ENCODE results near the gene PODXL.

PODXL gene

GRCh38 chr7:131602304-131602993, 46.0 kb upstream of the PODXL start:
- TF ChIP-seq, protein P1, sequence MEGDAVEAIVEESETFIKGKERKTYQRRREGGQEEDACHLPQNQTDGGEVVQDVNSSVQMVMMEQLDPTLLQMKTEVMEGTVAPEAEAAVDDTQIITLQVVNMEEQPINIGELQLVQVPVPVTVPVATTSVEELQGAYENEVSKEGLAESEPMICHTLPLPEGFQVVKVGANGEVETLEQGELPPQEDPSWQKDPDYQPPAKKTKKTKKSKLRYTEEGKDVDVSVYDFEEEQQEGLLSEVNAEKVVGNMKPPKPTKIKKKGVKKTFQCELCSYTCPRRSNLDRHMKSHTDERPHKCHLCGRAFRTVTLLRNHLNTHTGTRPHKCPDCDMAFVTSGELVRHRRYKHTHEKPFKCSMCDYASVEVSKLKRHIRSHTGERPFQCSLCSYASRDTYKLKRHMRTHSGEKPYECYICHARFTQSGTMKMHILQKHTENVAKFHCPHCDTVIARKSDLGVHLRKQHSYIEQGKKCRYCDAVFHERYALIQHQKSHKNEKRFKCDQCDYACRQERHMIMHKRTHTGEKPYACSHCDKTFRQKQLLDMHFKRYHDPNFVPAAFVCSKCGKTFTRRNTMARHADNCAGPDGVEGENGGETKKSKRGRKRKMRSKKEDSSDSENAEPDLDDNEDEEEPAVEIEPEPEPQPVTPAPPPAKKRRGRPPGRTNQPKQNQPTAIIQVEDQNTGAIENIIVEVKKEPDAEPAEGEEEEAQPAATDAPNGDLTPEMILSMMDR (IDR thresholded peaks at IDR 0.05): no peak
- Histone ChIP-seq H3K9me3 (no peaks in the 10 kb centered on the region), H3K4me3 (no peak overlapping the region), H3K4me1 (no peaks in the 10 kb centered on the region), H3K36me3 (no peaks in the 10 kb centered on the region), H3K27me3 (peaks cover 0 to 15% of the 10 kb centered on the region in 2 donors), H3K27ac (no peak overlapping the region)
- no peak for DNase-seq
- intact Hi-C loops (cut with DNase I; ENCODE audit: low total_unique reads): no loop called here

DNA sequence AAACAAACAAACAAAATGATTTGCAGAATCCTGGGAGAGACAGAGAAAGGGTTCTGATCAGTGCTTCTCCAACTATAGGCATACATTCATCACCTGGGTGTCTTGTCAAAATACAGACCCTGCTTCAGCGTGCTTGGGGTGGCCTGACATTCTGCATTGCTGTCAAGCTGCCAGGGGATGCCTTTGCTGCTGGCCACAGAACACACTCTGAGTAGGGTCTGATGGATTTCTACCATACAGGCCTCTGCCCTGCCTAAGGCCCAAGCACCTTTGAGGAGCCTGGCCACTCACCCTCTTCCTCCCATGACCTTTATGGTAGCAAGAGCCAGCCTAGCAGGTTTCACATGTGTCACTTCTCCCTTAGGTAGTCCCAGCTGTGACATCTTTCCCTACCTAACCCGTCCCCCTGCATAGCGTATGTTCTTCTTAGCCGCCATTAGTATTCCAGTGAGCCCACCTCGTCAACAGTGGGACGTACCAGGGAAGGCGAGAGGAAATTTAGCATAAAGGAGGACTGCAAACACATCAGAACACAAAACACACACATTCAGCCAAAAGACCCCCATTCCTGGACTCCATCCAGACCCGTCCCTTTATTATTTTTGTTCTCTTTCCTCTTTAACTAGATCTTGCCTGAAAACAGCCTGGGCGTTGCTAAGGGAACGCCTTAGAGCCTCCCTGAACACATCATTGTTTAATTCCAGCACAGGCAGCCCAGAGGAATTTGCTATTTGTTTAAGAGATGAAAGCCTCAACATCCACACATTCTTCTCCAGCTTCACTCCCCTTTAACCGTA, 43.9 kb upstream of the PODXL start:
- H3K36me3 ChIP-seq: no peaks in the 10 kb centered on the region
- H3K4me3 ChIP-seq: no peak overlapping the region
- TF ChIP-seq, protein P1 (IDR thresholded peaks at IDR 0.05): no peak
- DNase-seq: no peak
- no peak overlapping the region for H3K27ac ChIP-seq
- peaks cover 0 to 1% of the 10 kb centered on the region in 2 donors for H3K27me3 ChIP-seq
- H3K9me3 ChIP-seq: no peaks in the 10 kb centered on the region
- intact Hi-C loops (cut with DNase I; ENCODE audit: low total_unique reads): no loop called here
- H3K4me1 ChIP-seq: no peaks in the 10 kb centered on the region

GRCh38 chr7:131596785-131597184, 40.4 kb upstream of the PODXL start:
- H3K27me3 ChIP-seq: peaks cover 0 to 4% of the 10 kb centered on the region in 2 donors
- no peaks in the 10 kb centered on the region for H3K9me3 ChIP-seq
- H3K36me3 ChIP-seq: no peaks in the 10 kb centered on the region
- no peaks in the 10 kb centered on the region for H3K4me1 ChIP-seq
- no peak overlapping the region for H3K27ac ChIP-seq
- intact Hi-C loops (cut with DNase I; ENCODE audit: low total_unique reads): no loop called here
- no peak for DNase-seq
- TF ChIP-seq, protein P1 (IDR thresholded peaks at IDR 0.05): no peak
- no peak overlapping the region for H3K4me3 ChIP-seq

DNA sequence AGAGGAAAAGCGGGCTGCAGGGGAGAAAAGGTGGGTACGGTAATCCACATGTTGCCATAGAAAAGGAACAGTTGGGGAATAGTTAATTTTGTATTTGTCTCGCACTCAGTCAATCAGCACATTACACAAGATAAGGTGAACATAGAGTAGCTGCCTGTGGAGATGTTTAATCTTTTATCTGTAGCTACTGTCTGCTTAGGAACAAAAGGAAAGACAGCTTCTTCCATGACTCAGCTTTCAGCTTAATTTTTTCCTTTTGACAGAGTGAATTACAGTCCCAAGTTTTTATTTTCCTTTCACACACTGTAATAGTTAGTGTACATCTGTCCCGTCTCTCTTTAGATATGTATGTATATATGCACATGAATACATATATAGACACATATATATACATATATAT, 39.3 kb upstream of the PODXL start:
- no peaks in the 10 kb centered on the region for H3K36me3 ChIP-seq
- H3K27me3 ChIP-seq: peaks cover 0 to 4% of the 10 kb centered on the region in 2 donors
- H3K9me3 ChIP-seq: no peaks in the 10 kb centered on the region
- H3K27ac ChIP-seq: no peak overlapping the region
- DNase-seq: no peak
- no peak overlapping the region for H3K4me3 ChIP-seq
- TF ChIP-seq, protein P1 (IDR thresholded peaks at IDR 0.05): no peak
- H3K4me1 ChIP-seq: no peaks in the 10 kb centered on the region
- intact Hi-C loops (cut with DNase I; ENCODE audit: low total_unique reads): no loop called here

DNA sequence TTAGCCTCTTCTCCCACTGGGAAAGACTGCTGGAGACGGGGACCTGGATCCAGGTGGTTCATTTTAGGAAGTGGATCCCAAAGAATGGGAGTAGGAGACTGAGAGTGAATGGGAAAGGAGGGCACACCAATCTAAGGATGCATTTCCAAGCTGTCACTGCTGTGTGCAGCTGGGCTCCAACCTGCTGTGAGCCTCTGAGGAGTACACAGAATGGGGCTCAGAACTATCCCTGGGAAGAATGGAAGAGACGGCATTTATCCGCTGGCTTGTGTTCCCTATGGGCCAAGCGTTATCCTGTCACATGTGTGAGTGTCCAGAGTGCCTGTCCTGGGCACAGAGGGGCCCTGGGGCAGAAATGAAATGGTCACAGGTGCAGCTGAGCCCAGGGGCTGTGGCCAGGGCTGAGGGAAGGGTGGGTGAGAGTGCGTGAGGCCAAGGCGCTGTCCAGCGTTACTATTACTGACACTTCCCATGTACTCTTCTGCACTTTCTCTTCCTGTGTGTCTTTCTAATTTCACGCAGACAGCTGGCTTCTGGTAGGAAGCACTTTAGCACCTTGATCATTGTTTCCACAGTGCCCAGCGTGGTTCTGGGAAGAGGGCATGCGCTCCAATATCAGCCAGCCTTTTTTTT, 35.4 kb upstream of the PODXL start:
- Histone ChIP-seq H3K4me3 (no peak overlapping the region), H3K27me3 (peaks cover 0 to 8% of the 10 kb centered on the region in 2 donors), H3K4me1 (no peaks in the 10 kb centered on the region), H3K9me3 (no peaks in the 10 kb centered on the region), H3K27ac (no peak overlapping the region), H3K36me3 (no peaks in the 10 kb centered on the region)
- intact Hi-C loops (cut with DNase I; ENCODE audit: low total_unique reads): no loop called here
- TF ChIP-seq, protein P1 (IDR thresholded peaks at IDR 0.05): no peak
- DNase-seq: no peak

Measured in tibial artery (tissue), 4 donors.